ENCODE results near the gene PHF21A.
A peak's percentile ranks its signal among the peaks of the same experiment; 100 is the strongest.
"Not testable (repeated sequence)": the region's sequence is repeated elsewhere in the genome, so short reads cannot be mapped to it uniquely, and the experiment has no call there.

Gene PHF21A

GRCh38 chr11:46020084-46020599 lies 101.1 kb downstream of the PHF21A start:
- no peak for DNase-seq

DNA sequence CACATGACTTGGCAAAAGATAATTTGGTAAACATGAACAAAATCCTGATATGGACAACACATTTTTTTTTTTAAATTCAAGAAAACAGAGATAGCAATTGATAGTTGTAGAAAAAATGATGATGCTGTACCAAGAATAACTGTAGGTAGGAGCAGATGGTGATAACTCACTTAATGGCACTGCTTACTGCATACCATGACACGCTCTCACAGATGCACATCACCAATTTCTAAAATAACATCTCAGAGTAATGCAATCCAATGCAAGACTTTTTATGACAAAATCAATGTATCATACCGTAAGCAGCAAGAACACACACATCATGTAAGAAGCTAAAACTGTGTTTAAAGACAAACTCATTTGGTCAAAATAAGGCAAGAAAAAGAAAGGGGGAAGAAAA lies 102.6 kb downstream of the PHF21A start:
- no peak for DNase-seq

GRCh38 chr11:46017341-46017740 lies 103.9 kb downstream of the PHF21A start:
- DNase-seq = no peak

GRCh38 chr11:46015941-46016340 lies 105.3 kb downstream of the PHF21A start:
- no peak for DNase-seq

GRCh38 chr11:46014168-46014567 lies 107.1 kb downstream of the PHF21A start:
- not testable (repeated sequence) for DNase-seq

- DNase-seq = no peak
Measured at GRCh38 chr11:46012185-46012584, 109.1 kb downstream of the PHF21A start.

GRCh38 chr11:46010100-46010499 lies 111.2 kb downstream of the PHF21A start:
- DNase-seq = no peak

DNA sequence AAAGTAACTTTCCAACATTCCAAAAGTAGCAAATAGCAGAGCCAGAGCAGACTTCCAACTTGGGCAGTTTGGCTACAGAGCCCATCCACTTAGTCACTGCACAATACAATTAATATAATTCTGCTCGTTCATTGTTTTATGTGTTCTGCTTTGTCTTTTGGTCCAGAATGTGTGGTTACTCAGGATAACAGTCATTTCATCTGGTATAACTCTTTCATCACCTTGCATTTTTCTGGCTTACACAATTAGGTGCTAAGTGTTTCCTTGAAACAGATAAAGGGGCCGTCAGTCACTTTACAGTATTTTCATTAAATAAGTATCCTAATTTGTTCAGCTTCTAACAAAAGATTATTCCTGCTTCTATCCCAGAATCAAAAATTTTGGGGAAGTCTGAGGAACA lies 111.6 kb downstream of the PHF21A start:
- DNase-seq = no peak

DNA sequence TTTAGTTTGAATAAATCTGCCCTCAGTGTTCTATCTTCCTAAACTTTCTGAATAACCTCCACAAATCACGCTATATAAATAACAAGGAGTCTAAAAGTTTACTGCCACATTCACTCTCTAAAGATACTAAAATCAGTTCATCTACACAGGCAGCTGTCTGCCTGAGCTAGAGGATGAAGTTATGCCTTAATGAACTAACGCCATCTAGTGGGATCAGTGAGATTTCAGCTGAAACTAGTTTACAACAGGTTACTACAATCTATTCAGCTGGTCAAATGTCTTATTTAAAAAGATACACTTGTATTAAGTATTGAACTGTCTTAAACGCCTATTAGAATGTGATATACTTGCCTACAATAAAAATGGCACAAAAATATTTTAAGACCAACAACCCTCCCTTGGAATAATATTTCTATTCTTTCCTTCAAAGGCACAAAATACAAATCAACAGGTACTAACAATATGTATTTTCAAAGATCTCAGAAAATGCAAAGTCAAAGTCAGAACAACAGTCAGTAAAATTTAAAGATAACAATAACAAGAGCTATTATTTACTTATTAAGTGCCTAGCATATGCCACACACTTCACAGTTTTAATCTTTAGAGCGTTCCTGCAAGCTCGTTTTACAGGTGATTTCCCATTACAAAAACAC lies 114.7 kb downstream of the PHF21A start:
- DNase-seq = peak; percentile 93

DNA sequence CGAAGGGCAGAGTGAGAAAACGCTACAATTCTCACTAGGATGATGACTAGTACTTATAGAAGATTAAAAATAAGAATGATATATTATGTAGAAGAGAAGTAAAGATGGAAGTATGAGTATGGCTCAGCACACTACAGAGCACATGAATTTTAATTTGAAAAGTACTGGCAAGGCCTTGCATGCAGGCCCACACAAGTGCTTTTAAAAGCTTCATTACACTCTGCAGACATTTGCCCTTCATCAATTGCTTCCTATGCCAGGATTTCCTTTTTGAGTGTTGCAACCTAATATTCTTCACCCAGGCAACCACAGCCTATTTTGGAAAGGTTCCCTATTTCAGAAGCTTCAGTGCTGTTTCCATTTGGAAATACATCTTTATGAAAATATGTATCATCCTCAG lies 117.7 kb downstream of the PHF21A start:
- DNase-seq = peak; percentile 38

- no peak for DNase-seq
Measured at GRCh38 chr11:46002189-46002588, 119.1 kb downstream of the PHF21A start.

DNA sequence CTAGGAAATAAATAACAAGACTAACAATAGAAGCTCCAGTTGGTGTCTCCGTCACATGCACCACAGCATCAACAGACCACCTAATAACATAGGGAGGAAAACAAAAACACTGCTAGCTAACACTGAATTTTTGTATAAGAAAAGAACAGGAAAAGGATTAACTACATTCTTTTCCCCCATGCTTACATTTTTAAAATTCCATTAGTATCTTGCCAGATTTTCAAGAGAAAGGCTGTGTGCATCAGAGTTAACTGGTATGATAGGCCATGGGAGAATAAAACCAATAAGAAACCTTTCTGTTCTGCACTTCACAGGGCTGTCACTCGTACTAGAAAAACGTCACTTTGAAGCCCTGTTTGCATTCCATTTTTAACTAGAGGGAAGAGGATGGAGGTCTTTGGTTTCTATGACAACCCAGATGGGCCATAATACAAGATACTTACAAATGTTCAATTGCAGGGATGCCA lies 119.8 kb downstream of the PHF21A start:
- no peak for DNase-seq

DNA sequence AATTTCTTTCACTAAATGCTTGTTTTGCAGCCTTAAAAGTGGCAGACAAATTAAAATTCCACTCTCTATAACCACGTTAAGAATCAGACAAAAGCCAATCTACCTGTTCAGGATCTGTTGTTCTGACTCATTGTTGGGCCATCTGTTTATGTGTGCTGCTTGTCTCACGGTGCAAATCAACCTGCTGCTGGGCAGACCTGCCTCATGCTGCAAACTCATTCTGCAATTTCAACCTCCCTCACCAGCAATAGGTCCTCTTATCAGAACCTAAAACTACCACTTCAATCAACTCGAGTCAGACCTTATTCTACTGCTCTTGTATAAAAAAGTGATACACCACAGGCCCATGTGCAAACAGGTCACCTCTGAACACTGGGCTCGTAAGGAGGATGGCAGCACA lies 123.7 kb downstream of the PHF21A start:
- peak; percentile 66 for DNase-seq

DNA sequence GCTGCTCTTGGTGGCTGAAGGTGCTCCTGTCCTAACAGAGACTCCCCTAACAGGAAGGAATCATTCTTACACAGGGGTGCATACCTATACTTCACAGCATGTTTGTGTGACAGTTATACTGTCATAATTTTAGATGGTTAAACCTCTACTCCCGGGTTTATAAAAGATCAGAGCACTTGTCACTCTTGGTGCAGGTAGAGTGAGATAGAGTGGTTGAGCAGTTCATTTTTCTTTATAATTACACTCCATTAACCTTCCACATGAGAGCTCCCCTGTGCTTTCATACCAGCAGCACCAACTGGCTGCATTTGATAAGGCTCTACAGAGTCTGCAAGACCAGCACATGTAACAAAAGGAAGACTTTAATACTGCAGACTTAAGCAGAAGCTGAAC lies 125.9 kb downstream of the PHF21A start:
- peak; percentile 92 for DNase-seq

DNA sequence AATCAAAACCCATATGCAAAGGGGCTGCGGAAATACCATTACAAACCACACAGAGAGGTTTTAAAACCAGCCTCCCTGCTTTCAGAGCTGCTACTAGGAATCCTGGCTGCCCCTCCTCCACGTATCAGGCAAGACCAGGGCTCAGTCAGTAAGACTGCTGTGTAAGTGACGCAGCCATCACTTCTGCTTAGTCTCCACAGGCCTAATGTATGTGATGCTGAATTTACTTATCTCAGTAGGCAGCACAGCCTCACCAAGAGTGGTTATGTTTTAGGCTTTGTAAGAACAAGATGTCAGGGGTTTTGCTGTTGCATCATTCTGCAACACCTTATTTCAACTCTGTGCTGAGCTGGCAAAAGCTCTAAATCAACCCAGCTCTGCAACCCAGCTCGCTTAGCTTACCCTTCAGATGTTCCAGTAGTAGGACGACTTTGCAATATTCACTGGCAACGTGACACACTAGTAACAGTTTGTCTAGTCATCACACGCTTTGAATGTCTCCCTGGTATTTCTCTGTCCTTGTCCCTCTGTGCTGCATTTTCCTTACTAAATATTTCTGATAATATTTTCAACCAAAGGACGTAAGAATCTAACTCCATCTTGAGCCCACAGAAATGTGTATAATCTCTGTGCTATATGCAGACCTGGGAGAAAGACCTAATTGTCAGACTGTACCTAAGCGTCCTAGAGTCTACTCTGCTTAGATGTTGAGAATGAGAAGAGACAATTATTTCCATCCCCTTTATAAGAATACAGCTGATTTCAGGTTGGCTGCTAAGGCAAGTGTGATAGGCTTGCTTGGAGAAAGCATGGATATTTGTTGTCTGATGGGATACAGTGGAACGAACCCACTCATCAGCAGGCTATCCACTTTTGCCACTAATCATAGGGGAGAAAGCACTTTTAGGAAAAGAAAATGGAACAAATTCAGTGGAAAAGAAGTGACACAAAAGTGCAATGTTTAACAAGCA lies 126.6 kb downstream of the PHF21A start:
- peak; percentile 83 for DNase-seq

DNA sequence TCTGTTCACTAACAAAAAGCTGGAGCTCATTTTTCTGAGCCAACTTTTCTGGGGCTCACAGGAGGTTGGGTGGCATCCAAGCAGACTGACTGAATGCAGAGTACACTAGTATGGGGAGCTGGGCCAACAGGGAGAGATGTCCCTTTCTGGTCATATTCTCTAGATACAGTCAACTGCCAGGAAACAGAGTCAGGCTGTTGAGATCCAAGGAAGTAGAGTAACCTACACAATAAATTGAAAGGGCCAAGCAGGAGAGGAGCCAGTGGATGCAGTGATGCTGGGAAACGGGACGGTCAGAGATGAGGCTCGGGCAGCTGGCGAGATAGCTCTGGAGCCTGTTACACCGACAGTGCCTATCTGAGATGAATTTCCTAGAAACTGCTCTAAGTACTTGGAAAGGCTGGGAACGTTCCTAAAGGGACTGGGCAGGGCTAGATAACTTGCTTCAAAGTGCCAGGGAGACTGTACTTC lies 127.7 kb downstream of the PHF21A start:
- DNase-seq = peak; percentile 66

DNA sequence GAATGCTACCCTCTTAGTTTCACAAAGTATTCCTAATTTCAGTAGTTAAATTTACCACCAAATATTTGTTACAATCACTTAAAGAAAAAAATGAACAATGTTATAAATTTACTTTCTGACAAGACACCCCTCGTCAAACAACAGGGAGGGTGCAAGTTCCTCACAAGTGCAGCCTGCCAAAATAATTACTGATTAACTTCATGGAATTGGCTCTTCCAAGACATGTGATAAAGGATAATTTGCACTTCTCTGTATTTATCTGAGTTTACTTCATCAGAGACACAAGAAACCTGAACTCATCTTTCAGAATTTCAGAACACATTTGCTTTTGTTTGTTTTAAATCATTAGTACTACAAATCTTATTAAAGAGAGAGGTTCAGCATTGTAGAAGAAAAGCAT lies 132.3 kb downstream of the PHF21A start:
- no peak for DNase-seq

DNA sequence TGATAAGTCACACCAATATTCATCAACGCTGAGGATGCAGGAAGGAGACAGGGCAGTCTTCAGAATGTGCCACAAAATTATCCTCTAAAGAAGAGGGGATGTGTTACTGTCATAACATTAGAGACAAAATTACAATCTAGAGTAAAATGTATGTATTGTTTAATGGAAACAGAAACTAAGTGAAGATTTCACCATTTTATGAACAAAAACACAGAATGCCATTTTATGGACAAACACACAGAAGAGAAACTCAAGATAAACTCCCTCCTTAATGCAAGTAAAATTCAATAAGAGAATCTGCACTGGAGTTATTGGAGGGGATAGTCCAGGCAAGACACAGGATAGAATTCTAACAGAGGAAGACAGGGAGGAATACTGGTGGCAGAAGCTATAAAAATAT lies 136.0 kb downstream of the PHF21A start:
- no peak for DNase-seq

- no peak for DNase-seq
Measured at GRCh38 chr11:45984192-45984591, 137.1 kb downstream of the PHF21A start.

DNA sequence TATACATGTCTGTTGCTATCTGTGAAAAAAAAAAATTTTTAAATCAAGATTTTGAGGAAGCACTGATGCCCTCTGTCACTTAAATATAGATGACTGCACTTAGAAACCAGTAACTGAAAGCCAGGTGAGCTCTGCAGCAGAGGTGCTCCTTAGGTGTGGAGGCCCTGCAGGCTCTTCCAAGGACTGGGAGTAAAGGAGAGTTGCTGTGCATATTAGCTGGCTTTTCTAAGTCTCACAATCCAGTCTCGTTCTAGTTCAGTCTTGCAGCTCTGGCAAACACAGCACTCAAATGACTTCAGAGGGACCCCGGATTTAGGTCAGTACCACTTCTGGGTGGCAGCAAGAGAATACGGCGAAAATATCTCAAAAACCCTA lies 137.8 kb downstream of the PHF21A start:
- no peak for DNase-seq

GRCh38 chr11:45982656-45983470 lies 138.4 kb downstream of the PHF21A start:
- DNase-seq = peak; percentile 71

DNA sequence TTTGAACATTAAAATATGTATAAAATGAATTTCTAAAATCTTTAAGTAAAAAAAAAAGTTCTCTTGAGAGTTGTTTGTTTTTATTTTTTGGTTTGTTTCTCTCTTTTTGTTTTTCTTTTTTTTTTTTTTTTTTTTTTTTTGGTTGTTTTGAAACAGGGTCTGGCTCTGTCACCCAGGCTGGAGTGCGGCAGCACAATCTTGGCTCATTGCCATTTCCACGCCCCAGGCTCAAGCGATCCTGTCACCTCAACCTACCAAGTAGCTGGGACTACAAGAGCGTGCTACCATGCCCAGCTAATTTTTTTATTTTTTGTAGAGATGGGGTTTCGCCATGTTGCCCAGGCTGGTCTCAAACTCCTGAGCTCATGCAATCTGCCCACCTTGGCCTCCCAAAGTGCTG lies 139.4 kb downstream of the PHF21A start:
- peak; percentile 39 for DNase-seq

DNA sequence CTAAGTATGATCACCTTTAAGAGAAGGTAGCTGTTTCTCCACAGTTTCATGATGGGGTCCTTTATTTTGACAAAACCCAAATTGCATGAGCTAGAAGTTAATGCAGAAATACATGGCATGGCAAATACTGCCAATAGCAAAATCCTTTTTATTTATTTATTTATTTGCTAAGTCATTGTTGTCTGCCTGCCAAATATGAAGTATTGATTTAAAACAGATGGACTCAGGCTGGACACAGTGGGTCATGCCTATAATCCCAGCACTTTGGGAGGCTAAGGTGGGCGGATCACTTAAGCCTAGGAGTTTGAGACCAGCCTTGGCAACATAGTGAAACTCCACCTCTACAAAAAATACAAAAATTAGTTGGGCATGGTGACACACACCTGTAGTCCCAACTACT lies 146.4 kb downstream of the PHF21A start:
- no peak for DNase-seq

Data from hematopoietic multipotent progenitor cell treated with erythropoietin and hydrocortisone succinate and interleukin-3 and kit ligand, for 6 days (in vitro differentiated cells).